Rectal smooth muscle tissue (tissue), 1 donor: ENCODE results near the gene PGP.

Source experiments
- H3K27ac ChIP-seq: one replicate; pipeline ENCODE4 v1.7.0; 2013; ENCODE audit warnings: low read depth, low read length, inconsistent platforms
- H3K27me3 ChIP-seq: one replicate; pipeline ENCODE4 v1.7.0; 2013; ENCODE audit warnings: low read length; ENCODE audit not compliant: control insufficient read depth, insufficient read depth
- H3K36me3 ChIP-seq: one replicate; pipeline ENCODE4 v1.7.0; 2013; ENCODE audit warnings: low read length; ENCODE audit not compliant: control insufficient read depth, insufficient read depth
- H3K4me1 ChIP-seq: one replicate; pipeline ENCODE4 v1.7.0; 2013; ENCODE audit warnings: low read length; ENCODE audit not compliant: control insufficient read depth, insufficient read depth
- H3K4me3 ChIP-seq: one replicate; pipeline ENCODE4 v1.7.0; 2013; ENCODE audit warnings: low read length
- H3K9ac ChIP-seq: one replicate; pipeline ENCODE4 v1.7.0; 2013; ENCODE audit warnings: low read length

The PGP gene

GRCh38 chr16:2199621-2200139 is 15.0 kb downstream of the PGP start:
- Histone ChIP-seq H3K27me3 (peaks cover 16% of the 10 kb centered on the region), H3K9ac (no peak overlapping the region), H3K27ac (no peak overlapping the region), H3K36me3 (no peaks in the 10 kb centered on the region), H3K4me1 (peaks cover under 1% of the 10 kb centered on the region), H3K4me3 (no peak overlapping the region)

DNA sequence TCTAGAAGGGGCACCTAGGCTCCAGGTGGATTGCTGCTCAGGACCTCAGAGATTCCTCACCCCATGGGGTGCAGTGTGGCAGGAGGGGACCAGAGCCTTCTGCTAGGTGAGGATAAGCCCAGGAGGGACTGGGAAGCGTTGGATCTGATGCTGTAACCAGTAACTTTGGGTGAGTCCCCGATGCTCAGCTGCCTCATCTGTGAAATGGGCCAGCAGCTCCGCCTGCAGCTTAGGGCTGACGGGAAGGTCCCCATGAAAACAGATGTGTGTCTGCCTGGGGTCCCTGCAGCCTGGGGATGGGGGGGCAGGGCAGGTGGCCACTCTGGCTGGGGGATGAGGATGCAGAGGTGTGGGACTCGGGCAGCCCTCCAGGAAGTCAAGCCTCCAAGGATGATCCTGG is 15.5 kb downstream of the PGP start:
- Histone ChIP-seq H3K27ac (no peak overlapping the region), H3K4me3 (no peak overlapping the region), H3K9ac (no peak overlapping the region), H3K36me3 (no peaks in the 10 kb centered on the region), H3K4me1 (no peaks in the 10 kb centered on the region), H3K27me3 (peaks cover 22% of the 10 kb centered on the region)

- Histone ChIP-seq H3K36me3 (no peaks in the 10 kb centered on the region), H3K4me1 (no peaks in the 10 kb centered on the region), H3K27me3 (peaks cover 28% of the 10 kb centered on the region), H3K27ac (no peak overlapping the region), H3K4me3 (no peak overlapping the region), H3K9ac (no peak overlapping the region)
Measured at GRCh38 chr16:2198283-2198682, 16.4 kb downstream of the PGP start.

DNA sequence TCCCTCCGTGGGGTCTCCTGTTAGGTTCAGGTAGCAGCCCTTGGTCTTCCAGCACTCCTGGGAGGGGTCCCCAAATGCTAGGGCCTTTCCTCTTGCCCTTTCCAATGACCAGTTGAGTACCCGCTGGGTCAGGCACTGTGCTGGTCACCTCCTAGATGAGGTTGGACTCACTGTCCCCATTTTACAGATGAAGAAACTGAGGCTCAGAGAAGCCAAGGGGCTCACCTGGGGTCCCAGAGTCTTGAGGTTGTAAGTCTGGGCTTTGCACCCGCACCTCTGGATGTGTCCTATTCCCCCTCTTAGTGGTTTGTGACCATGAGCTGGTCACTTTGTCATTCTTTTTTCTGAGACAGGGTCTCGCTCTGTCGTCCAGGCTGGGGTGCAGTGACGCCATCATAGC is 16.9 kb downstream of the PGP start:
- no peaks in the 10 kb centered on the region for H3K4me1 ChIP-seq
- no peaks in the 10 kb centered on the region for H3K36me3 ChIP-seq
- no peak overlapping the region for H3K9ac ChIP-seq
- H3K27ac ChIP-seq: no peak overlapping the region
- H3K4me3 ChIP-seq: no peak overlapping the region
- peaks cover 28% of the 10 kb centered on the region for H3K27me3 ChIP-seq

DNA sequence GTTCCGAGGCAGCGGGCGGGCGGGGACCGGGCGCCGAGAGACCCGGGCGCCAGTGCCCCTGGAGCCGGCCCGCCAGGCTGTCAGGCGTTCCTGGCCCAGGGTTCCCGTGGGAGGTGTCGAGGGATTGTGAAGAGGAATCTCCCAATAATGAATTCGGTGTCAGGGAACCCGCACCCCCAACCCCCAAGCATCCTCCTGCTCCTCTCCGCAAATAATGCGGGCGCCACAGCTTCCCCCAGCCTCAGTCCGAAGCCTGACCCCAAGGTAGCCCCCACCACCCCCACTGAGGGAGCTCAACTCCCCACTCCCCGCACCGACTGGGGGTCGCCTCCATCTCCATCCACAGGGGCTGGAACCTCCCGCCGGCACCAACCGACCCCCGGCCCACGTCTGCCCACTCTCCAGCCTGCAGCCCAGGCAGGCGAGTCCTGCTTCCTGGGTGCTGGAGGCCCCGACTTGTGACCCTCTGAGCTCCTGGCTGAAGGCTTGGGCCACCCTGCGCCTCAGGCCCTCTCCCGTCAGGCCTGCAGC is 17.6 kb downstream of the PGP start:
- no peaks in the 10 kb centered on the region for H3K36me3 ChIP-seq
- H3K4me1 ChIP-seq: no peaks in the 10 kb centered on the region
- no peak overlapping the region for H3K4me3 ChIP-seq
- H3K27me3 ChIP-seq: peaks cover 28% of the 10 kb centered on the region
- no peak overlapping the region for H3K9ac ChIP-seq
- H3K27ac ChIP-seq: no peak overlapping the region

DNA sequence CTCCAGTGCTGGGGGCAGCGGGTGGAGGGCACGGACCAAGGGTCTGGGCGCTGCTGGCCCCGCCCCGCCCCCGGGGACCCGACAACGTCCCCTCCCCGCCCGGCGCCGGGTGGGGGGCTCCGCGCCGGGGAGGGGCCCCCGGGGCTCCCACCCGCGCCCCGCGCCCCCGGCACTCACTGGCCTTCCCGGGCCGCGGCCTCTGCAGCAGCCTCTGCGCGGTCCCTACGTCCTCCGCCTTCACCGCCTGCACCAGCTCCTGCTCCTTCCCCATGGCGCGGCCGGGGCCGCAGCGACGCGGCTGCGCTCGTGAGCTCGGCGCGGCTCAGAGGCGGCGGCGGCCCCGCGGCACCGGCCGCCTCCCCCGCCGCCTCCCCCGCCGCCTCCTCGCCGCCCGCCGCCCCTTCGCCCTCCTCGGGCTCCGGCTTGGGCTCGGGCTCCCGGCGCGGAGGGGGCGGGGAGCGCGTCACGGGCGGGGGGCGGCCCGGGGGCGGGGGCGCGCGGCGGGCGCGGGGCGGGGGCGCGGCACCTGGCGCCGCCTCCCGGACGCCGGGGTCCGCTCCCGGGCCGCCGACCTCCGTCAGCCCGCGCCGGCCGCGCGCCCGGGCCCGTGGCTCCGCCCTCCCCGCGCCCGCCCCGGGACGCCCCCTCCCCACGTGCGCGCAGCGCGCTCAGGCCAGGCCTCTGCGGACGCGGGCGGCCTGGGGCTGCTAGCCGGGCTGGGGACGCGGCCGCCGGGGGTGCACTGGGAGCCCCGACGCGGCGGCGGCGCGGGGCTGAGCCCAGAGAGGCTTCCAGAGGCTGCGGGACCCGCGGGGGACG is 18.3 kb downstream of the PGP start, which contains the start of gene CASKIN1:
Gene CASKIN1 (minus strand): TSS at position 444 of the 819 bp plus-strand sequence. CDS start 173 bp downstream, at position 271.
- no peak within 1 kb of the TSS for H3K9ac ChIP-seq
- no peaks in the 10 kb centered on the region for H3K4me1 ChIP-seq
- H3K27me3 ChIP-seq: peaks cover 28% of the 10 kb centered on the region
- no peaks in the 10 kb centered on the region for H3K36me3 ChIP-seq
- H3K27ac ChIP-seq: no peak within 1 kb of the TSS
- H3K4me3 ChIP-seq: peak within 1 kb of the TSS; percentile 21

GRCh38 chr16:2195322-2196161 is 19.1 kb downstream of the PGP start:
- no peaks in the 10 kb centered on the region for H3K36me3 ChIP-seq
- H3K27me3 ChIP-seq: peaks cover 28% of the 10 kb centered on the region
- H3K27ac ChIP-seq: no peak overlapping the region
- H3K4me3 ChIP-seq: no peak overlapping the region
- no peaks in the 10 kb centered on the region for H3K4me1 ChIP-seq
- H3K9ac ChIP-seq: no peak overlapping the region

GRCh38 chr16:2194852-2195321 is 19.8 kb downstream of the PGP start:
- no peak overlapping the region for H3K27ac ChIP-seq
- no peaks in the 10 kb centered on the region for H3K4me1 ChIP-seq
- H3K9ac ChIP-seq: no peak overlapping the region
- no peaks in the 10 kb centered on the region for H3K36me3 ChIP-seq
- H3K4me3 ChIP-seq: no peak overlapping the region
- H3K27me3 ChIP-seq: peaks cover 28% of the 10 kb centered on the region

DNA sequence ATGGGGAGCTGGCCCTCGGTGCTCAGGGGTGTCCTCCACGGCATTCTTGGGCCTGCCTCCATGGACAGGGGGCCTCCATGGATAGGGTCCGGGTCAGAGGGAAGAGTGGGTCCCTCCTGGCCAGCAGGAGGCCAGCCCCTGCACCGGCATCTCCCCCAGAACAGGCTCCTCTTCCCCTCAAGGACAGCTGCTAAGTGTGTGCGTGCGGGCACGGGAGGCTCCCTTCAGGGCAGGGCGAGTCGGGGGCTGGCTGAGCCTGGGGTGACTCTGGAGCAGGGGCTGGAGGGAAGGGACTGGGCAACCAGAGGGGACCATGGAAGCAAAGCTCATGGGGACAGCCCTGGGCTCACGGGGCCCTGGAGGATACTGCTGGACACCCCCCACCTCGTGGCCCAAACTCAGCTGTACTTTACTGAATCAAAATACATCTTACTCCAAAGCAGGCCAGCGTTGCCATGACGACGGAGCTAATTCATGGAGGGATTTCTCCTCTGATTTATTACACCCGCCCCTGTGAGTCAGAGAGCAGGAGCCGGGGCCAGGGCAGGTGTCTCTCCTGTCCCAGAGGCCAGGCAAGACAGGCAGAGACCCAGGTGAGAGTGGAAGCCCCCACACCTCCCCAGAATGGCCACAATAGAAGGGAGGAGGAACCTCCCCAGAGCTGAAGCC is 20.3 kb downstream of the PGP start:
- Histone ChIP-seq H3K27me3 (peaks cover 28% of the 10 kb centered on the region), H3K27ac (no peak overlapping the region), H3K9ac (no peak overlapping the region), H3K36me3 (no peaks in the 10 kb centered on the region), H3K4me1 (no peaks in the 10 kb centered on the region), H3K4me3 (no peak overlapping the region)

DNA sequence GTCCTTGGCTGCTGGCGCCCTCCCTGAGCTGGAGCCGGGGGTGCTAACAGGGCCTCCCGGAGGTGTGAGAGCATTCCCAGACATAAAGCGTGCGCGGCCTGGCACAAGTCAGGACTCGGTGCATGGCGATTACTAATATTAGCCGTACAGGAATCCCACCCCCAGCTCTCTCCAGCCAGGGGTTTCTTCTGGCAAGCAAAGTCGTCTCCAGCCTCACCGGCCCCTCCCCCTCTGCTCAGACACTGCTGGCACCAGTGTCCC is 23.3 kb downstream of the PGP start:
- no peak overlapping the region for H3K9ac ChIP-seq
- H3K27me3 ChIP-seq: peaks cover 22% of the 10 kb centered on the region
- no peak overlapping the region for H3K4me3 ChIP-seq
- no peaks in the 10 kb centered on the region for H3K4me1 ChIP-seq
- no peak overlapping the region for H3K27ac ChIP-seq
- H3K36me3 ChIP-seq: no peaks in the 10 kb centered on the region

DNA sequence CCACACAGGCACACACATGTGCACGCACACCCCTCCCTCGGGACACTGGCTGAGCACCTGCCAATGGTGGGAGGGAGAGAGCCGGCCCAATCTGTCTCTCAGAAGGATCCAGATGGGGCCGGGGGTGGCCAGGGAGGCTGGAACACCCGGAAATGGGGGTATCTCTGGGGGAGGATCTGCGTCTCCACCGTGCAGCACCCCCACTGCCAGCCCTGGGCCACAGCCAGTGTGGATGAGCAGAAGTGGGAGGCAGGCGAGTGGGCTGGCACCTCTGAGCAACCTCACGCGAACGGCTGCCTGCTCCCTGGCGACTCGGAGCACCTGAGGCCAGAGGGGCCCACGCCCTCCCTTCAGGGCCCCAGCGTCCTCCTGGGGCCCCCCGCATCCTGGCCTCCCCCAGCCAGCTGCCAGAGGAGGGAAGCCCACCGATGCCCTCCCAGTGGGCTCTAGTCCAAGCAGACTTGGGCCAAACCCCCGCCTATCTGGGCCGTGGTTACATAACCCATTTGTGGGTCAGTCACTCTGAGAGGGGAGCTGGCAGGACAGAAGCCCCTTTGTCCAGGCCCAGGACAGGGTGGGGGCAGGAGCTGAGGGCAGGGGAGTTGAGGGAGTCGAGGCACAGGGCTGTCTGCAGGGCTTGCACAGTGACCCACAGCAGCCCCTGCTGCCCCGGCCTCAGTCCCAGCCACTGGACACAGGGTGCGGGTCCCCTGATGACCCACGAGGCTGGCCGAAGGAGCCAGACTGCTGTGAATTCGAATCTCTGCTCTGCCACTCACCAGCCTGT is 23.8 kb downstream of the PGP start:
- Histone ChIP-seq H3K27me3 (peaks cover 22% of the 10 kb centered on the region), H3K27ac (no peak overlapping the region), H3K36me3 (no peaks in the 10 kb centered on the region), H3K4me1 (no peaks in the 10 kb centered on the region), H3K9ac (no peak overlapping the region), H3K4me3 (no peak overlapping the region)
